HuH-7.5 (cell line): ENCODE measurements around the gene DAAM1.
A peak's percentile ranks its signal among the peaks of the same experiment; 100 is the strongest.

Experiments used
- DNase-seq: peaks from one replicate; pipeline ENCODE4 v3.0.0; 2011; ENCODE audit warnings: low spot score

Gene DAAM1

GRCh38 chr14:59314953-59315599, 126.6 kb downstream of the DAAM1 start:
- DNase-seq = no peak

DNA sequence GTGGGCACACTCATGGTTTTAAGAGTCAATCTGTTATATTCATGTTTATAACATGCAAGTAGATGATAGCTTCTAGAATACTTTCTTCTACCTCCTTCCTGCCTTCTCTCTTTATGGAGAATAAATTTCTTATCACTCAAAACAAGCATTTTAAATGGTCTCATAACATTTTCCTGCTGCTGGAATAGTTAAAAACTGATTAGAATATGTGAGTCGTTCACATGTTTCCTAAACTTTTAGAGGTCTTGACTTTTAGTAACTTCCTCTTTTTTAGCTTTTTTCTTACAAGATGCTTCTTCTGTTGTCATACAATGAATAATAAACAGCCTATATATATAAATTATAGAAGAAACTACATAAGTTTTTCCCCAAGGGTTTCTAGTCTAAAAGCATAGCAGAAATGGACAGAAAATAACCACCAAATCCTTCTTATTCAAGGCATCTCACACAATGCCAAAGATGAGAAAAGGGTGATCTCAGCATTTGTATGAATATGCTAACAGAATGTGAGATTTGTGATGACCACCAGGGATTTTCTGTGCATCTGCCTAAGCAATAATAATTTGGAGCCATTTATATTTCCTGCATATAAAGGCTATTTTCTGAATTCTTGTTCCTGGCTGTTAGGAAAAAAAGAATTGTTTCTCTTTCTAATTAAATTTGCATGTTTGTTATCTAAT, 127.8 kb downstream of the DAAM1 start:
- no peak for DNase-seq

- no peak for DNase-seq
These were observed 128.9 kb downstream of the DAAM1 start for GRCh38 chr14:59317346-59317745.

GRCh38 chr14:59317798-59318505, 129.5 kb downstream of the DAAM1 start:
- DNase-seq = no peak

DNA sequence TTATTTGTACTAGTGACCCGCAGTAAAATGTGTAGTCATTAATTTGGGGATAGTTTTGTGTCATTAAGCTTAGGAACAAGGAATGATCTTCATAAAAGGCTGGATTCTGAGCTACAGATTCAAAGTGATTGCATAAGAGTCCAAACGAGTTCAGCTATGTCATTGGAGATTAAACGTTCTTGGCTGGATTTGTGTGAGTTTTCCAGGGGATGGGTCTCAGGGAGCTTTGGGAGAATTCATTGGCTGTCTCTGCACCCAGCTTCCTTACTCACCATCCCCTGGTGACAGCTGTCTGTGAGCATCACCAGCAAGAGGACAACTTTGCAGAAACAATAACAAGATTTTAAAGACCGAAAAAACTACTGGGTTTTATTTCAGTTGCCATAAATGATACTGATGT, 130.4 kb downstream of the DAAM1 start:
- DNase-seq = no peak

- no peak for DNase-seq
These were observed 131.9 kb downstream of the DAAM1 start for GRCh38 chr14:59320361-59320760.

GRCh38 chr14:59320763-59321625, 132.5 kb downstream of the DAAM1 start:
- DNase-seq = no peak

DNA sequence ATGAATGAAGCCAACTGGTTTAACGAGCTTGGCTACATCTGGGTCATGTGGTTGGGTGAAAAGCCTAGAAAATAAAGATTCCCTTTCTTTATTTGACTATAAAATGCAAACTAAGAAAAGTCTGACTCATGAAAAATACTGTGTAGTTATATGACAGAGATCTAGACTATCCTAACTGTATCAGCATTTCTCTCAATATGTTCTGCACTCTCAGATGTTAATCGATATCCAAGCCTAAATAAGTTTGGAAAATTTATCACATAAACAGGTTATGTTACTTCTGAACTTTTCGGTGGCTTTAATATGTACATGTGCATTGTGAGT, 133.1 kb downstream of the DAAM1 start:
- DNase-seq = no peak

- DNase-seq = no peak
These were observed 137.4 kb downstream of the DAAM1 start for GRCh38 chr14:59325906-59326305.

DNA sequence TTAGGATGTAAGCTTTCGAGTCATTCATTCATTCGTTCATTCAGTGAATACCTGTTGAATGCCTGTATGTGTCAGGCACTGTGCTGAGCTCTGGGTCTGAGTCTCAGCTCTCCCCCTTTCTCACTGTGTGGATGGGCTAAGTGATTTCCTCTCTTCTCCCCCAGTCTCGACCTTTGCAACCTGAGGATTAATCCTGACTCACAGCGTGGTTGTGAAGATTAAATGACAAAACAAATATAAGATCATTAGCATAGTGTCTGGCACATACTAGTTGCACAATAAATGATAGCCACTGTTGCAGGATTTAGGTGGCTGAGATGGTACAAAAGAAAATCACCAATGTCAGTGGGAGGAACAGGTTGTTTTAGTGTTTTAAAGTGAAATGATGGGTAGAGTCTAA, 140.0 kb downstream of the DAAM1 start:
- no peak for DNase-seq

DNA sequence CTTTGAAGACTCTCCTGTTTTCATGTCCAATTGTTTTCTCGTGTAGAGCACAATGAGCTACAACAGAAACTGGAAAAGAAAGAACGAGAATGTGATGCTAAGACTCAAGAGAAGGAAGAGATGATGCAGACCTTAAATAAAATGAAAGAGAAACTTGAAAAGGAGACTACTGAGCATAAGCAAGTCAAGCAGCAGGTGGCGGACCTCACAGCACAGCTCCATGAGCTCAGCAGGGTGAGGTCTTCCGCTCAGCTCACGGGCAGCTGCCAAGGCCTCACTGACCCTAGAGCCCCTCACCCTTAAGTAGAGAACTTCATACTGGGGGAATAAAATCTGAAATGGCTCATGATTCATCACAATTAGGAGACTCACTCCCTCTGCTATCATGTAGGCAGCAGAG, 142.0 kb downstream of the DAAM1 start:
- no peak for DNase-seq

DNA sequence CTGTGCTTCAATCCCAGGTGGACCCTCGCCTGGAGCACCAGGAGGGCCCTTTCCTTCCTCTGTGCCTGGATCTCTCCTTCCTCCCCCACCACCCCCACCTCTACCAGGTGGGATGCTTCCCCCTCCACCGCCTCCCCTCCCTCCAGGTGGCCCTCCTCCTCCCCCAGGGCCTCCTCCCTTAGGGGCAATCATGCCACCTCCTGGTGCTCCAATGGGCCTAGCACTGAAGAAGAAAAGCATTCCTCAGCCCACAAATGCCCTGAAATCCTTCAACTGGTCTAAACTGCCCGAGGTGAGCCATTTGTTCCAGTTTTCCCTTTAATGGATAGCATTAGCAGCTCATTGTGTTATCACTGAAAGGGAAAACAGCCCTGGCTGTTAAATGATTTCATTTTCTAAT, 142.8 kb downstream of the DAAM1 start:
- DNase-seq = no peak

DNA sequence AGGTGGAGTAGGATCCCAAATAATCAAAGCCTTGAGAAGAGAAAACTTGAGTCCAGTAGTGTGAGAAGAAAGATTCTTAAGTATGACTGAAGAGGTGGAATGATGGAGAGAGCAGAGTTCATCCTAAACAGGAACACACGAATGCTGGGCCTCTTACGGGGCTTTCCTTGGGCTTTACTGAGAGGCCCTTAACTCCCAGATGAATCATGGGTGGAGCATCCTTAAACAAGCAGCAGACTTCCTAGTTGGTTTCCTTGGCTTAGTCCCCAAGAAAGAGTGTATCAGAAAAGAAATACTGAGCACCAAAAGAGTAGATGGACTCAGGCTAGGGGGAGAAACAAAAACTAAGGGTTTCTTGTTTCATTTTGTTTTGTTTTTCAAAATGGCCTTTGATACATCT, 144.3 kb downstream of the DAAM1 start:
- no peak for DNase-seq

DNA sequence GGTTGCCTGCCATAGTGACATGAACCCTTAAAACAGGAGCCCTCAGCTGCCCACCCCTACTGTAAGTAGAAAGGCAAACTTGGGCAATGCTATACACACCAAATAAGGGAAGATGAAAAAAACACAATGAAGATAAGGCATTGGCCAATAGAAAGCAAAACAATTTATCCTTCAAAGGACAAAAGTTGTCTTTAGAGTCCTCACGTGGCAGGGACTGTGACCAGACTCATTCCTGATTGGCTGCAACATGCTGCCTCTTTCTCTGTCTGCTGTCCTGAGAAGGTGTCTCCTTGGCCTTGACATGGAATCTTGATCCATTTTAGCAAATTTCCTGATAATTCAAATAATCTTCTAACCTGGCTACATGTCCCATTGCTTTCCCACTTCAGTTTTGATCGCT, 144.8 kb downstream of the DAAM1 start:
- no peak for DNase-seq

- peak; percentile 26 for DNase-seq
These were observed 145.2 kb downstream of the DAAM1 start for GRCh38 chr14:59333668-59334067.

- no peak for DNase-seq
These were observed 145.8 kb downstream of the DAAM1 start for GRCh38 chr14:59334253-59334652.

DNA sequence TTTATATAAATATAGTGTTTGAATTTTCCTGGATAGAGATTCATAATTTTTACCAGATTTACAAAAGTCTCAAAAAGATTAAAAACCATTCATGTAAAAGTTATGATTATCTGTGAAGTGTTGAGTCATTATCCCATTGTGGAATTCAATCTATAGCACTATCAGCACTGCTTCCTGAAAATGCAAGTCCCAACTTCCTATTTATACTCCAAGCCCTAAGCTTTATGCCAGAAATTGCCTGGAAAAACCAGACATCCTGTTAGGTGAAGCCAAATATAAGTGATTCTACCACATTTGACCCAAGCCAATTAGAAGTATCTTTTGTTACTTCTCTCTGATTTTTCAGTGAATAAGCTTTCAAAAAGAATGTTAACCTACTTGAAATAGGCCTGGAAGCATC, 147.6 kb downstream of the DAAM1 start:
- no peak for DNase-seq

GRCh38 chr14:59336706-59337105, 148.2 kb downstream of the DAAM1 start:
- no peak for DNase-seq

DNA sequence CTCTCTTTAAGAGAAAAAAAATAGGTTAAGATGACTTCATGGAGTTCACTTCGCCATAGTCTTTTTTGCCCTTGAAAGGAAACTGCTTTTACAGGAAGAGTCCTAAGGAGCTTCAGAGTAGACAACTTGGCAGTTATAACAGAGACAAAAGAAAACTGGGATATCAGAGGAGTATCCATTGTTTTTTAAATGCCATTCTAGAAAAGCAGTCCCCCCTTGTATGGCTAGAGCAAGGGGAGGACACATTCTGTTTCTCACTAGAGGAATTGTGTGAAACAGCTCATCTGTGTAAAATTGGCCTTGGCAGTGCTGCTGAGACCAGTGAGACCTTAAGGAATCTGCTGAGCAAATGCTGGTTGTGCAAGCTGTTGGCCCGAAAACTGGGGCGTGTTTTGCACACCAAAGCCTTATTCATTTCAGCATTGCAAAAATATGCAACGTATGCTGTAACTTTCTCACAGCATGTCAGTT, 148.7 kb downstream of the DAAM1 start:
- no peak for DNase-seq

GRCh38 chr14:59338761-59339160, 150.3 kb downstream of the DAAM1 start:
- DNase-seq = no peak

DNA sequence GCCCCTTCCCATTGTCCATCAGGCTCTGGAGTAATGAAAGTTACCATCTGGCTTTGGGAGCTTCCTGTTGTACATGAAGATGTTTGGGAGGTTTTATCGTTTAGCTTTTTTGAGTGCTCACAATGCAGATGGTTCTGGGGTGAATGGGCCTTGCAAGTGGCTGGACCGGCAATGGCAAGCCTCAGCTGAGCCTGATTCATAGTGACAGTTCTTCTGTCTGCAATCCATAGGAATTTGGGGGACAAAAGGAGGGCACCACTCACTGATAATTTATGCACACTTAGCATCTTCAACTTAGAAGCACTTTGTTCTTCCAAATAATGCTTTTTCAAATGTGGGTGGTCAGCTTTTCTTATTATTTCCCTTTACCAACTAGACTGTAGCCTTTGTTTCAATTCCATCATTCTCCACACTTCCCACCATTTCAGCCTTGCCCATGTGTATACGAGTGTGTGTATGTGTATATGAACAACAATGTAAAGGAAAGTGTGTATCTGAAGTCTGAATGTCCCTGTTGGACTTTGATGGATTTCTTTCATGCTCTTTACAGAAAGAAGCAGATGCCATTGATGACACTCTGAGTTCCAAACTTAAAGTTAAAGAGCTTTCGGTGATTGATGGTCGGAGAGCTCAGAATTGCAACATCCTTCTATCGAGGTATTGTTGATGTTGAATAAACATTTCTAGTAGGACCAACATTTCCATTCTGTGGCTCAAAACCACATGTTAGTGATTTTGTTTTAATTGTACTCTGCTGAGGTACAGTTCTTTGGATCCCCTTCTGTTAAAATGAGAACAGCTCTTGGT, 151.3 kb downstream of the DAAM1 start:
- DNase-seq = no peak
